ENCODE data around the gene ESR1.

GRCh38 chr6:151806757-151807512 lies 547 bp upstream of the ESR1 start:
- TF ChIP-seq, protein P1, sequence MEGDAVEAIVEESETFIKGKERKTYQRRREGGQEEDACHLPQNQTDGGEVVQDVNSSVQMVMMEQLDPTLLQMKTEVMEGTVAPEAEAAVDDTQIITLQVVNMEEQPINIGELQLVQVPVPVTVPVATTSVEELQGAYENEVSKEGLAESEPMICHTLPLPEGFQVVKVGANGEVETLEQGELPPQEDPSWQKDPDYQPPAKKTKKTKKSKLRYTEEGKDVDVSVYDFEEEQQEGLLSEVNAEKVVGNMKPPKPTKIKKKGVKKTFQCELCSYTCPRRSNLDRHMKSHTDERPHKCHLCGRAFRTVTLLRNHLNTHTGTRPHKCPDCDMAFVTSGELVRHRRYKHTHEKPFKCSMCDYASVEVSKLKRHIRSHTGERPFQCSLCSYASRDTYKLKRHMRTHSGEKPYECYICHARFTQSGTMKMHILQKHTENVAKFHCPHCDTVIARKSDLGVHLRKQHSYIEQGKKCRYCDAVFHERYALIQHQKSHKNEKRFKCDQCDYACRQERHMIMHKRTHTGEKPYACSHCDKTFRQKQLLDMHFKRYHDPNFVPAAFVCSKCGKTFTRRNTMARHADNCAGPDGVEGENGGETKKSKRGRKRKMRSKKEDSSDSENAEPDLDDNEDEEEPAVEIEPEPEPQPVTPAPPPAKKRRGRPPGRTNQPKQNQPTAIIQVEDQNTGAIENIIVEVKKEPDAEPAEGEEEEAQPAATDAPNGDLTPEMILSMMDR (conservative IDR thresholded peaks at IDR 0.05 in 1 of 2, IDR thresholded peaks at IDR 0.05 in 1 of 2; ENCODE audit: low read depth in 1 of 2, low read length in 2 of 2), result no peak
- no peak for TF ChIP-seq EZH2 (IDR thresholded peaks at IDR 0.05; ENCODE audit: low read length, missing control alignments)

Data from fibroblast of lung (primary cell).